Astrocyte (in vitro differentiated cells and primary cell): Measurements from ENCODE around the gene PTPRD. TPM values are rescaled to one million over a fixed set of nuclear protein-coding genes. Genes with fewer than 3 reads are reported as not detected.
A peak's percentile ranks its signal among the peaks of the same experiment; 100 is the strongest.

Experiments
- DNase-seq: peaks from one replicate; pipeline ENCODE4 v3.0.0-alpha.2; 2010; ENCODE audit warnings: low read depth
- FAIRE-seq: peaks from 2 replicates; lab custom pipeline; 2011; peaks lifted over from hg19 to GRCh38; lab: Jason Lieb, UNC
- H2AFZ ChIP-seq: 2 replicates; pipeline ENCODE4 v1.6.0; 2012; ENCODE audit warnings: low read depth, low read length, inconsistent platforms
- H3K27ac ChIP-seq: 2 replicates; pipeline ENCODE4 v1.5.1; 2011; ENCODE audit warnings: low read depth, low read length, inconsistent platforms
- H3K27me3 ChIP-seq: 2 replicates; pipeline ENCODE4 v1.6.0; 2011; ENCODE audit warnings: low read length, inconsistent platforms; ENCODE audit not compliant: insufficient read depth
- H3K36me3 ChIP-seq: 2 replicates; pipeline ENCODE4 v1.5.1; 2011; ENCODE audit warnings: low read length, inconsistent platforms; ENCODE audit not compliant: insufficient read depth
- H3K4me1 ChIP-seq: 2 replicates; pipeline ENCODE4 v1.5.1; 2011; ENCODE audit warnings: low read length, inconsistent platforms; ENCODE audit not compliant: insufficient read depth
- H3K4me2 ChIP-seq: 2 replicates; pipeline ENCODE4 v1.6.0; 2012; ENCODE audit warnings: low read length, inconsistent platforms
- H3K4me3 ChIP-seq: 2 replicates; pipeline ENCODE4 v1.5.1; 2011; ENCODE audit warnings: low read depth, mild to moderate bottlenecking, low read length, inconsistent platforms; ENCODE audit not compliant: insufficient read depth
- H3K79me2 ChIP-seq: 2 replicates; pipeline ENCODE4 v1.6.0; 2012; ENCODE audit warnings: mild to moderate bottlenecking, low read length, inconsistent platforms; ENCODE audit not compliant: insufficient read depth
- H3K9ac ChIP-seq: 2 replicates; pipeline ENCODE4 v1.6.0; 2012; ENCODE audit warnings: mild to moderate bottlenecking, low read length, inconsistent platforms
- H3K9me3 ChIP-seq: 2 replicates; pipeline ENCODE4 v1.5.1; 2012; ENCODE audit warnings: low read depth, mild to moderate bottlenecking, low read length, inconsistent platforms; ENCODE audit not compliant: insufficient read depth
- H4K20me1 ChIP-seq: 2 replicates; pipeline ENCODE4 v1.6.0; 2012; ENCODE audit warnings: low read length, inconsistent platforms; ENCODE audit not compliant: insufficient read depth
- H3K27ac Mint-ChIP-seq: one replicate; pipeline ENCODE4 v1.8.0; 2021; ENCODE audit warnings: mild to moderate bottlenecking, mixed read lengths; ENCODE audit not compliant: unreplicated experiment
- H3K27me3 Mint-ChIP-seq: one replicate; pipeline ENCODE4 v1.8.0; 2021; ENCODE audit warnings: low read depth, mixed read lengths; ENCODE audit not compliant: unreplicated experiment
- H3K36me3 Mint-ChIP-seq: one replicate; pipeline ENCODE4 v1.8.0; 2021; ENCODE audit warnings: low read depth, mixed read lengths; ENCODE audit not compliant: unreplicated experiment
- H3K4me1 Mint-ChIP-seq: one replicate; pipeline ENCODE4 v1.8.0; 2021; ENCODE audit warnings: low read depth, mixed read lengths; ENCODE audit not compliant: unreplicated experiment
- H3K4me3 Mint-ChIP-seq: one replicate; pipeline ENCODE4 v1.8.0; 2021; ENCODE audit warnings: mild to moderate bottlenecking, moderate library complexity, mixed read lengths; ENCODE audit not compliant: unreplicated experiment
- H3K9me3 Mint-ChIP-seq: one replicate; pipeline ENCODE4 v1.8.0; 2021; ENCODE audit warnings: mild to moderate bottlenecking, mixed read lengths; ENCODE audit not compliant: unreplicated experiment
- CTCF ChIP-seq: IDR thresholded peaks from 2 replicates; pipeline ENCODE4 v1.5.1; 2011; ENCODE audit warnings: low read depth, mild to moderate bottlenecking, inconsistent platforms, low read length, moderate library complexity; ENCODE audit not compliant: insufficient read depth
- EZH2 ChIP-seq: IDR thresholded peaks from 2 replicates; pipeline ENCODE4 v1.6.1; 2012; ENCODE audit warnings: mild to moderate bottlenecking, low read length, inconsistent platforms; ENCODE audit not compliant: insufficient read depth
- total RNA-seq: library from RNA; stranded (reverse); gene quantifications from 2 replicates; pipeline ENCODE4 v1.2.1, GENCODE V29; 2021

Gene PTPRD
- total RNA-seq, 1 donor from 2014 or later: 88.1 TPM

GRCh38 chr9:9750719-9751118 lies 862.1 kb downstream of the PTPRD start:
- Histone ChIP-seq H3K27me3 (no peaks in the 10 kb centered on the region), H3K4me1 (no peaks in the 10 kb centered on the region), H2AFZ (no peak overlapping the region), H3K4me3 (no peak overlapping the region), H3K27ac (no peak overlapping the region), H3K79me2 (no peaks in the 10 kb centered on the region), H3K4me2 (no peak overlapping the region), H4K20me1 (no peaks in the 10 kb centered on the region), H3K36me3 (no peaks in the 10 kb centered on the region), H3K9ac (no peak overlapping the region), H3K9me3 (no peaks in the 10 kb centered on the region)
- no peak overlapping the region for H3K4me3 Mint-ChIP-seq
- H3K27ac Mint-ChIP-seq: no peak overlapping the region
- no peaks in the 10 kb centered on the region for H3K36me3 Mint-ChIP-seq
- H3K27me3 Mint-ChIP-seq: no peaks in the 10 kb centered on the region
- peaks cover 8% of the 10 kb centered on the region for H3K4me1 Mint-ChIP-seq
- no peaks in the 10 kb centered on the region for H3K9me3 Mint-ChIP-seq
- TF ChIP-seq CTCF: no peak
- no peak for TF ChIP-seq EZH2
- FAIRE-seq (no peak), DNase-seq (no peak)

GRCh38 chr9:9749591-9749990 lies 863.2 kb downstream of the PTPRD start:
- no peaks in the 10 kb centered on the region for H3K9me3 Mint-ChIP-seq
- peaks cover 8% of the 10 kb centered on the region for H3K4me1 Mint-ChIP-seq
- Histone ChIP-seq H3K79me2 (no peaks in the 10 kb centered on the region), H3K9ac (no peak overlapping the region), H3K4me2 (no peak overlapping the region), H3K4me3 (no peak overlapping the region), H3K4me1 (no peaks in the 10 kb centered on the region), H3K27ac (no peak overlapping the region), H2AFZ (no peak overlapping the region), H3K36me3 (no peaks in the 10 kb centered on the region), H4K20me1 (no peaks in the 10 kb centered on the region), H3K9me3 (no peaks in the 10 kb centered on the region), H3K27me3 (no peaks in the 10 kb centered on the region)
- no peaks in the 10 kb centered on the region for H3K27me3 Mint-ChIP-seq
- DNase-seq (no peak), FAIRE-seq (no peak)
- no peak overlapping the region for H3K4me3 Mint-ChIP-seq
- TF ChIP-seq CTCF: no peak
- no peak for TF ChIP-seq EZH2
- H3K36me3 Mint-ChIP-seq: no peaks in the 10 kb centered on the region
- no peak overlapping the region for H3K27ac Mint-ChIP-seq

- H3K4me2 ChIP-seq: no peak overlapping the region
- no peak overlapping the region for H3K27ac ChIP-seq
- H3K36me3 ChIP-seq: no peaks in the 10 kb centered on the region
- no peaks in the 10 kb centered on the region for H3K4me1 ChIP-seq
- no peak overlapping the region for H3K9ac ChIP-seq
- Mint-ChIP-seq H3K27me3 (no peaks in the 10 kb centered on the region), H3K27ac (no peak overlapping the region), H3K4me3 (no peak overlapping the region), H3K4me1 (peaks cover 8% of the 10 kb centered on the region), H3K9me3 (no peaks in the 10 kb centered on the region), H3K36me3 (no peaks in the 10 kb centered on the region)
- H2AFZ ChIP-seq: no peak overlapping the region
- no peaks in the 10 kb centered on the region for H3K9me3 ChIP-seq
- TF ChIP-seq CTCF (no peak), EZH2 (no peak)
- DNase-seq (peak; percentile 43), FAIRE-seq (no peak)
- no peaks in the 10 kb centered on the region for H3K79me2 ChIP-seq
- H4K20me1 ChIP-seq: no peaks in the 10 kb centered on the region
- H3K27me3 ChIP-seq: no peaks in the 10 kb centered on the region
- H3K4me3 ChIP-seq: no peak overlapping the region
Measured at GRCh38 chr9:9747787-9748186, 865.0 kb downstream of the PTPRD start.
